Fibroblast of pulmonary artery (primary cell): ENCODE data around the gene TMEM208.

Experiments used
- DNase-seq: peaks from one replicate; pipeline ENCODE4 v3.0.0-alpha.2; 2010; ENCODE audit warnings: low read depth
- H3K4me3 ChIP-seq: replicated peaks from 2 replicates; pipeline ENCODE4 v1.5.1; 2011; ENCODE audit warnings: low read depth, mild to moderate bottlenecking, control low read depth, low read length, moderate library complexity
- TF ChIP-seq, protein P1 (sequence below): IDR thresholded peaks from 2 replicates; pipeline ENCODE4 v1.5.1; 2011; ENCODE audit warnings: mild to moderate bottlenecking, control low read depth, low read length, inconsistent platforms; ENCODE audit errors: missing control alignments

Gene TMEM208

GRCh38 chr16:67191995-67192681, 34.8 kb upstream of the TMEM208 start, which contains the start of gene E2F4:
TSS of gene E2F4 (plus strand) at chr16:67192155. CDS start at chr16:67192228, 73 bp downstream.
- H3K4me3 ChIP-seq: peak within 1 kb of the TSS; percentile 97
- DNase-seq: peak; percentile 93
- TF ChIP-seq, protein P1, sequence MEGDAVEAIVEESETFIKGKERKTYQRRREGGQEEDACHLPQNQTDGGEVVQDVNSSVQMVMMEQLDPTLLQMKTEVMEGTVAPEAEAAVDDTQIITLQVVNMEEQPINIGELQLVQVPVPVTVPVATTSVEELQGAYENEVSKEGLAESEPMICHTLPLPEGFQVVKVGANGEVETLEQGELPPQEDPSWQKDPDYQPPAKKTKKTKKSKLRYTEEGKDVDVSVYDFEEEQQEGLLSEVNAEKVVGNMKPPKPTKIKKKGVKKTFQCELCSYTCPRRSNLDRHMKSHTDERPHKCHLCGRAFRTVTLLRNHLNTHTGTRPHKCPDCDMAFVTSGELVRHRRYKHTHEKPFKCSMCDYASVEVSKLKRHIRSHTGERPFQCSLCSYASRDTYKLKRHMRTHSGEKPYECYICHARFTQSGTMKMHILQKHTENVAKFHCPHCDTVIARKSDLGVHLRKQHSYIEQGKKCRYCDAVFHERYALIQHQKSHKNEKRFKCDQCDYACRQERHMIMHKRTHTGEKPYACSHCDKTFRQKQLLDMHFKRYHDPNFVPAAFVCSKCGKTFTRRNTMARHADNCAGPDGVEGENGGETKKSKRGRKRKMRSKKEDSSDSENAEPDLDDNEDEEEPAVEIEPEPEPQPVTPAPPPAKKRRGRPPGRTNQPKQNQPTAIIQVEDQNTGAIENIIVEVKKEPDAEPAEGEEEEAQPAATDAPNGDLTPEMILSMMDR: no peak

DNA sequence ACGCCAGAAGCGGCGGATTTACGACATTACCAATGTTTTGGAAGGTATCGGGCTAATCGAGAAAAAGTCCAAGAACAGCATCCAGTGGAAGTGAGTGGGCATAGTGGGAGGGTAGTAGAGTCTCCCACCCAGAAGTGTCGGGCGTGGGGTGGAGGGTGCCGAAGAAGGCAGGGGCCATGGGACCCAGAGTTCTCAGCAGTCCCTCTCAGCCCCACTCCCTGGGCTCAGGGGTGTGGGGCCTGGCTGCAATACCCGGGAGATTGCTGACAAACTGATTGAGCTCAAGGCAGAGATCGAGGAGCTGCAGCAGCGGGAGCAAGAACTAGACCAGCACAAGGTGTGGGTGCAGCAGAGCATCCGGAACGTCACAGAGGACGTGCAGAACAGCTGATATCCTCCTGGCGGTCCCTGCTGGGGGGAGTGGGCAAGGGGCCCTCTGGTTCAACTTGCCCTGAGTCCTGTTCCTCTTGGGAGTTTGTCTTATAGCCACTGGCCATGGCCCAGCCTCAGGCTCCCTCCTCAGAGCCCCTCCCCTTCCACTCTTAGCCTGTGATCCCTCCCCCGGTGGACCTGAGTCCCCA, 34.1 kb upstream of the TMEM208 start:
- TF ChIP-seq, protein P1: no peak
- no peak for DNase-seq
- H3K4me3 ChIP-seq: peak overlapping the region; percentile 97

DNA sequence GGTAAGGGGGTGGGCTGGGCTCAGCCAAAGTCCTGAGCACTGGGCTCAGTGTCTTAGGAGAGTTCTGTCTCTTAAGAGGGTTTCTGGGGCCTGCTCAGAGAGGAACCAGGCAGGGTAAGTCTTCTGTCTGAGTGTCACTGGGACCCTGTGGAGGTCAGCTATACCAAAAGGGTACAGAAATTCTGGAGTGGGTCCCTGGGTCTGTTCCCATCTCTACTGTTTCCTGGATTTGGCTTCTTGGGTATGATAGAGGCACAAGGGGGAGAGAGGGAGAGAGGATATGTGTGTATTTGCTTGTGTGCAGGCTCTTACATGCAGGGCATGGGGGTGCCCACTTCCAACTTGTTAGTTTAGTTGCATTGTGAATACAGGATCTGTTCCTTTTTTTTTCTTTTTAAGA, 33.4 kb upstream of the TMEM208 start:
- no peak for DNase-seq
- peak overlapping the region; percentile 97 for H3K4me3 ChIP-seq
- TF ChIP-seq, protein P1: no peak

- TF ChIP-seq, protein P1: no peak
- H3K4me3 ChIP-seq: no peak overlapping the region
- no peak for DNase-seq
Observed at GRCh38 chr16:67194260-67194659, 32.7 kb upstream of the TMEM208 start.

DNA sequence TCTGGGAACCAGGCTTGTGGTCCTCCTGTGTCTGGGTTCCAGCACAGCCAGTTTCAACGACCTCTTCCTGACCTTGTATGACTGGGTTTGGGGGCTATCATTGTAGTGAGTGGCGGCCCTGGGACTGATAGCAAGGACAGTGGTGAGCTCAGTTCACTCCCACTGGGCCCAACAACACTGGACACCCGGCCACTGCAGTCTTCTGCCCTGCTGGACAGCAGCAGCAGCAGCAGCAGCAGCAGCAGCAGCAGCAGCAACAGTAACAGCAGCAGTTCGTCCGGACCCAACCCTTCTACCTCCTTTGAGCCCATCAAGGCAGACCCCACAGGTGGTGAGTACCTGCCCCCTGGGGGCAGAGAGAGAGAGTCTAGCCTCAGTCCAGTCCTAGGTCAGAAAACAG, 31.3 kb upstream of the TMEM208 start:
- no peak overlapping the region for H3K4me3 ChIP-seq
- TF ChIP-seq, protein P1: no peak
- no peak for DNase-seq

- TF ChIP-seq, protein P1: no peak
- H3K4me3 ChIP-seq: no peak overlapping the region
- DNase-seq: no peak
Observed at GRCh38 chr16:67196881-67197280, 30.0 kb upstream of the TMEM208 start.

DNA sequence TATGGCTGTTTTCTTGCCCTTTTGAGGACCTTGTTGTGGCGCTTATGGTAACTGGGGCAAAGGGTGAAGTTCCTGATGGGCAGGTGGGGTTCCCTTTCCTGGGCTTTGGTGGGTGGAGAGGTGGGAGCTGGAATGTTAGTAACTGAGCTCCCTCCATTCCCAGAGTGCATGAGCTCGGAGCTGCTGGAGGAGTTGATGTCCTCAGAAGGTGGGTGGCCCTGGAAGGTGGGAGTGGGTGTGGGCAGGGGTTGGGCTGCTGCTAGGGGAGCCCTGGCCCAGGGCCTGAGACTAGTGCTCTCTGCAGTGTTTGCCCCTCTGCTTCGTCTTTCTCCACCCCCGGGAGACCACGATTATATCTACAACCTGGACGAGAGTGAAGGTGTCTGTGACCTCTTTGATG, 29.2 kb upstream of the TMEM208 start:
- TF ChIP-seq, protein P1: no peak
- H3K4me3 ChIP-seq: no peak overlapping the region
- DNase-seq: no peak
